Astrocyte (in vitro differentiated cells and primary cell): ENCODE results near the gene MBNL1. TPM values are rescaled to one million over a fixed set of nuclear protein-coding genes. Genes with fewer than 3 reads are reported as not detected.

Experiments used
- DNase-seq: peaks from one replicate; pipeline ENCODE4 v3.0.0-alpha.2; 2010; ENCODE audit warnings: low read depth
- FAIRE-seq: peaks from 2 replicates; lab custom pipeline; 2011; peaks lifted over from hg19 to GRCh38; lab: Jason Lieb, UNC
- H2AFZ ChIP-seq: 2 replicates; pipeline ENCODE4 v1.6.0; 2012; ENCODE audit warnings: low read depth, low read length, inconsistent platforms
- H3K27ac ChIP-seq: 2 replicates; pipeline ENCODE4 v1.5.1; 2011; ENCODE audit warnings: low read depth, low read length, inconsistent platforms
- H3K27me3 ChIP-seq: 2 replicates; pipeline ENCODE4 v1.6.0; 2011; ENCODE audit warnings: low read length, inconsistent platforms; ENCODE audit not compliant: insufficient read depth
- H3K36me3 ChIP-seq: 2 replicates; pipeline ENCODE4 v1.5.1; 2011; ENCODE audit warnings: low read length, inconsistent platforms; ENCODE audit not compliant: insufficient read depth
- H3K4me1 ChIP-seq: 2 replicates; pipeline ENCODE4 v1.5.1; 2011; ENCODE audit warnings: low read length, inconsistent platforms; ENCODE audit not compliant: insufficient read depth
- H3K4me2 ChIP-seq: 2 replicates; pipeline ENCODE4 v1.6.0; 2012; ENCODE audit warnings: low read length, inconsistent platforms
- H3K4me3 ChIP-seq: 2 replicates; pipeline ENCODE4 v1.5.1; 2011; ENCODE audit warnings: low read depth, mild to moderate bottlenecking, low read length, inconsistent platforms; ENCODE audit not compliant: insufficient read depth
- H3K79me2 ChIP-seq: 2 replicates; pipeline ENCODE4 v1.6.0; 2012; ENCODE audit warnings: mild to moderate bottlenecking, low read length, inconsistent platforms; ENCODE audit not compliant: insufficient read depth
- H3K9ac ChIP-seq: 2 replicates; pipeline ENCODE4 v1.6.0; 2012; ENCODE audit warnings: mild to moderate bottlenecking, low read length, inconsistent platforms
- H3K9me3 ChIP-seq: 2 replicates; pipeline ENCODE4 v1.5.1; 2012; ENCODE audit warnings: low read depth, mild to moderate bottlenecking, low read length, inconsistent platforms; ENCODE audit not compliant: insufficient read depth
- H4K20me1 ChIP-seq: 2 replicates; pipeline ENCODE4 v1.6.0; 2012; ENCODE audit warnings: low read length, inconsistent platforms; ENCODE audit not compliant: insufficient read depth
- H3K27ac Mint-ChIP-seq: one replicate; pipeline ENCODE4 v1.8.0; 2021; ENCODE audit warnings: mild to moderate bottlenecking, mixed read lengths; ENCODE audit not compliant: unreplicated experiment
- H3K27me3 Mint-ChIP-seq: one replicate; pipeline ENCODE4 v1.8.0; 2021; ENCODE audit warnings: low read depth, mixed read lengths; ENCODE audit not compliant: unreplicated experiment
- H3K36me3 Mint-ChIP-seq: one replicate; pipeline ENCODE4 v1.8.0; 2021; ENCODE audit warnings: low read depth, mixed read lengths; ENCODE audit not compliant: unreplicated experiment
- H3K4me1 Mint-ChIP-seq: one replicate; pipeline ENCODE4 v1.8.0; 2021; ENCODE audit warnings: low read depth, mixed read lengths; ENCODE audit not compliant: unreplicated experiment
- H3K4me3 Mint-ChIP-seq: one replicate; pipeline ENCODE4 v1.8.0; 2021; ENCODE audit warnings: mild to moderate bottlenecking, moderate library complexity, mixed read lengths; ENCODE audit not compliant: unreplicated experiment
- H3K9me3 Mint-ChIP-seq: one replicate; pipeline ENCODE4 v1.8.0; 2021; ENCODE audit warnings: mild to moderate bottlenecking, mixed read lengths; ENCODE audit not compliant: unreplicated experiment
- EZH2 ChIP-seq: IDR thresholded peaks from 2 replicates; pipeline ENCODE4 v1.6.1; 2012; ENCODE audit warnings: mild to moderate bottlenecking, low read length, inconsistent platforms; ENCODE audit not compliant: insufficient read depth
- total RNA-seq: library from RNA; stranded (reverse); gene quantifications from 2 replicates; pipeline ENCODE4 v1.2.1, GENCODE V29; 2021
- TF ChIP-seq, protein P1 (sequence below): IDR thresholded peaks from 2 replicates; pipeline ENCODE4 v1.5.1; 2011; ENCODE audit warnings: low read depth, mild to moderate bottlenecking, inconsistent platforms, low read length, moderate library complexity; ENCODE audit not compliant: insufficient read depth

Gene MBNL1
- total RNA-seq, 1 donor from 2014 or later: 93.1 TPM

DNA sequence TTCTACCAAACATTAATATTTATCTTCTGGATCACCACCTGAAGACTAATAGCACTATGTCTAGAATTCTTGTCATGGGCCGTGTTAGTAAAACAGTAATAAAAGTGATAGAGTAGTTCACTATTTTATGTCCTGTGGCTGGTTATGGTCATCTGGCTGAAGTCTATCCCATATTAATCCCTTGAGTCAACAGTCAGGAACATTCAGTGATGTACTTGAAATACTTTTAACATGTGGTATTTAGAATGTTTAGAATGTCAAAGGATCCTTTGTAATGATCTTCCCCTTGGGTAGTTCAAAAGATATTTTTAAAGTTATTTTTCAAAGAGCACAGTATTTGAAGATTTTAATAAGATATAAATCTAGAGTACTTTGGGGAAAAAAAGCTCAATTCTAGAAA is 117.0 kb downstream of the MBNL1 start:
- H3K9me3 ChIP-seq: no peaks in the 10 kb centered on the region
- H3K9ac ChIP-seq: no peak overlapping the region
- H3K4me1 ChIP-seq: peaks cover 6% of the 10 kb centered on the region
- peak overlapping the region; percentile 62 for H3K27ac ChIP-seq
- DNase-seq (peak; percentile 88), FAIRE-seq (peak; percentile 56)
- no peak overlapping the region for H2AFZ ChIP-seq
- Mint-ChIP-seq H3K27ac (peak overlapping the region; percentile 83), H3K9me3 (no peaks in the 10 kb centered on the region), H3K36me3 (no peaks in the 10 kb centered on the region), H3K4me1 (peaks cover 35% of the 10 kb centered on the region), H3K27me3 (no peaks in the 10 kb centered on the region), H3K4me3 (peak overlapping the region; percentile 40)
- no peaks in the 10 kb centered on the region for H3K27me3 ChIP-seq
- no peak for TF ChIP-seq EZH2
- TF ChIP-seq, protein P1, sequence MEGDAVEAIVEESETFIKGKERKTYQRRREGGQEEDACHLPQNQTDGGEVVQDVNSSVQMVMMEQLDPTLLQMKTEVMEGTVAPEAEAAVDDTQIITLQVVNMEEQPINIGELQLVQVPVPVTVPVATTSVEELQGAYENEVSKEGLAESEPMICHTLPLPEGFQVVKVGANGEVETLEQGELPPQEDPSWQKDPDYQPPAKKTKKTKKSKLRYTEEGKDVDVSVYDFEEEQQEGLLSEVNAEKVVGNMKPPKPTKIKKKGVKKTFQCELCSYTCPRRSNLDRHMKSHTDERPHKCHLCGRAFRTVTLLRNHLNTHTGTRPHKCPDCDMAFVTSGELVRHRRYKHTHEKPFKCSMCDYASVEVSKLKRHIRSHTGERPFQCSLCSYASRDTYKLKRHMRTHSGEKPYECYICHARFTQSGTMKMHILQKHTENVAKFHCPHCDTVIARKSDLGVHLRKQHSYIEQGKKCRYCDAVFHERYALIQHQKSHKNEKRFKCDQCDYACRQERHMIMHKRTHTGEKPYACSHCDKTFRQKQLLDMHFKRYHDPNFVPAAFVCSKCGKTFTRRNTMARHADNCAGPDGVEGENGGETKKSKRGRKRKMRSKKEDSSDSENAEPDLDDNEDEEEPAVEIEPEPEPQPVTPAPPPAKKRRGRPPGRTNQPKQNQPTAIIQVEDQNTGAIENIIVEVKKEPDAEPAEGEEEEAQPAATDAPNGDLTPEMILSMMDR: no peak
- H3K4me3 ChIP-seq: no peak overlapping the region
- H3K79me2 ChIP-seq: peaks cover 99% of the 10 kb centered on the region
- peak overlapping the region; percentile 31 for H3K4me2 ChIP-seq
- peaks cover 2% of the 10 kb centered on the region for H3K36me3 ChIP-seq
- peaks cover 39% of the 10 kb centered on the region for H4K20me1 ChIP-seq

DNA sequence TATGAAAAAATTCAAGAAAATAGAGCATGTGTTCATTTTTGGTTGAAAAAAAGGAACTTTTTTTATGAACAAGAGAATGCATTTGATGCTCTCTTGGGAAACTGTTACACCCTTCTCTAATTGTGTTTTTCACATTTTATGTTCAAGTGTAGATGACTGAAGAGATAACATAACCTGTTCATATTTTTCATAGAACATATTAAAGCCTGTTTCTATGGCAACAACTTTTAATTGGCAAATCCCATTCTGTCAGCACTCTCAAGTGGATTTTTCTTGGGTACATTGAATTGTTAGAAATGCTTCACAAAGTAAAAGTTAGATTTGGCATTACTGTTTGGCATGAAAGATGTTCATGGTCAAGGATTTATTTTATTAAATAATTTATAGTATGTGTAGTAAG is 117.5 kb downstream of the MBNL1 start:
- peak overlapping the region; percentile 62 for H3K27ac ChIP-seq
- no peak for DNase-seq
- no peak for TF ChIP-seq EZH2
- TF ChIP-seq, protein P1: no peak
- Mint-ChIP-seq H3K4me3 (no peak overlapping the region), H3K36me3 (no peaks in the 10 kb centered on the region), H3K4me1 (peaks cover 33% of the 10 kb centered on the region), H3K27ac (peak overlapping the region; percentile 83), H3K9me3 (no peaks in the 10 kb centered on the region), H3K27me3 (no peaks in the 10 kb centered on the region)
- H3K9me3 ChIP-seq: no peaks in the 10 kb centered on the region
- peaks cover 43% of the 10 kb centered on the region for H4K20me1 ChIP-seq
- no peak overlapping the region for H2AFZ ChIP-seq
- peaks cover 2% of the 10 kb centered on the region for H3K36me3 ChIP-seq
- no peak for FAIRE-seq
- H3K9ac ChIP-seq: no peak overlapping the region
- no peak overlapping the region for H3K4me3 ChIP-seq
- H3K27me3 ChIP-seq: no peaks in the 10 kb centered on the region
- no peak overlapping the region for H3K4me2 ChIP-seq
- peaks cover 6% of the 10 kb centered on the region for H3K4me1 ChIP-seq
- peaks cover 99% of the 10 kb centered on the region for H3K79me2 ChIP-seq

DNA sequence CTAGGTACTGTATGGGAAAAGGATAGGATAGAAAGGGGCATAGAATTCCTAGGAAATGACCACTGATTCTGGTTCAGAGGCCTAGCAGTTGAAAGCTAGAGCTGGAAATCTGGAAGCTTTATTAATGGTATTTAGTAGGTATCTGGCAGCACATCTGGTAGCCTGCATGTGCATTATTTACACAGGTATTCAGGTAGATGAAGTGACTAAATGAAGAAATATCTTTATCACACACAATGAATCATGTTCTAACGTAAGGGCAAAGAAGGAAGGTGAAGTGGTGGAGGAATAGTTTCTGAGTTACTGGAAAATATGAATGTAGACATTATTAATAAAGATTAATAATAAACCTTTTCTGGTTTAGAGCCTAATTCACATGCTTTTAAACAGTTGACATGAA is 119.9 kb downstream of the MBNL1 start:
- Histone ChIP-seq H3K4me2 (no peak overlapping the region), H3K27ac (no peak overlapping the region), H3K9me3 (no peaks in the 10 kb centered on the region), H3K27me3 (no peaks in the 10 kb centered on the region), H2AFZ (no peak overlapping the region), H3K36me3 (peaks cover 2% of the 10 kb centered on the region), H3K9ac (no peak overlapping the region), H3K4me1 (peaks cover 3% of the 10 kb centered on the region), H3K79me2 (peaks cover 99% of the 10 kb centered on the region), H4K20me1 (peaks cover 50% of the 10 kb centered on the region), H3K4me3 (no peak overlapping the region)
- no peak overlapping the region for H3K4me3 Mint-ChIP-seq
- H3K4me1 Mint-ChIP-seq: peaks cover 35% of the 10 kb centered on the region
- DNase-seq: no peak
- TF ChIP-seq, protein P1: no peak
- no peak for TF ChIP-seq EZH2
- H3K9me3 Mint-ChIP-seq: no peaks in the 10 kb centered on the region
- no peaks in the 10 kb centered on the region for H3K27me3 Mint-ChIP-seq
- FAIRE-seq: no peak
- no peak overlapping the region for H3K27ac Mint-ChIP-seq
- H3K36me3 Mint-ChIP-seq: no peaks in the 10 kb centered on the region
